ENCODE measurements around the gene FAM200C. TPM values are rescaled to one million over a fixed set of nuclear protein-coding genes. Genes with fewer than 3 reads are reported as not detected.
A peak's percentile ranks its signal among the peaks of the same experiment; 100 is the strongest.

Gene FAM200C
- total RNA-seq, 4 donors from 2014 or later, result 0.51 to 1.1 (median 0.86) TPM

- H3K27ac ChIP-seq, result no peak overlapping the region
- H3K27me3 ChIP-seq, result no peaks in the 10 kb centered on the region
- in situ Hi-C loops (cut with MboI; ENCODE audit: low sequenced_read_pairs in 4 of 4), result no loop called here
- TF ChIP-seq POLR2A (IDR thresholded peaks at IDR 0.05) (no peak), CTCF (IDR thresholded peaks at IDR 0.05 in 4 of 5, conservative IDR thresholded peaks at IDR 0.05 in 1 of 5) (no peak)
- DNase-seq (no peak), ATAC-seq (no peak)
- H3K36me3 ChIP-seq, result no peaks in the 10 kb centered on the region
- no peak overlapping the region for H3K4me3 ChIP-seq
- intact Hi-C loops (cut with DNase I; ENCODE audit: low total_unique reads), result no loop called here
- no peaks in the 10 kb centered on the region for H3K4me1 ChIP-seq
- H3K9me3 ChIP-seq, result no peaks in the 10 kb centered on the region
Observed at GRCh38 chr5:160376416-160376815, 23.4 kb downstream of the FAM200C start.

GRCh38 chr5:160375701-160376100 is 24.2 kb downstream of the FAM200C start:
- no peaks in the 10 kb centered on the region for H3K27me3 ChIP-seq
- intact Hi-C loops (cut with DNase I; ENCODE audit: low total_unique reads) (no loop called here), in situ Hi-C loops (cut with MboI; ENCODE audit: low sequenced_read_pairs in 4 of 4) (no loop called here)
- peaks cover 0 to 2% of the 10 kb centered on the region in 2 donors for H3K4me1 ChIP-seq
- no peak for DNase-seq
- no peak overlapping the region for H3K27ac ChIP-seq
- no peaks in the 10 kb centered on the region for H3K9me3 ChIP-seq
- no peak for TF ChIP-seq CTCF (IDR thresholded peaks at IDR 0.05 in 4 of 5, conservative IDR thresholded peaks at IDR 0.05 in 1 of 5)
- no peak for TF ChIP-seq POLR2A (IDR thresholded peaks at IDR 0.05)
- no peak overlapping the region for H3K4me3 ChIP-seq
- ATAC-seq, result no peak
- H3K36me3 ChIP-seq, result no peaks in the 10 kb centered on the region

- H3K36me3 ChIP-seq, result no peaks in the 10 kb centered on the region
- H3K4me3 ChIP-seq, result no peak overlapping the region
- H3K9me3 ChIP-seq, result no peaks in the 10 kb centered on the region
- in situ Hi-C loops (cut with MboI; ENCODE audit: low sequenced_read_pairs in 4 of 4) (no loop called here), intact Hi-C loops (cut with DNase I; ENCODE audit: low total_unique reads) (no loop called here)
- ATAC-seq (no peak), DNase-seq (no peak)
- H3K27me3 ChIP-seq, result no peaks in the 10 kb centered on the region
- H3K27ac ChIP-seq, result no peak overlapping the region
- H3K4me1 ChIP-seq, result peaks cover 0 to 7% of the 10 kb centered on the region in 2 donors
- no peak for TF ChIP-seq CTCF (IDR thresholded peaks at IDR 0.05 in 4 of 5, conservative IDR thresholded peaks at IDR 0.05 in 1 of 5)
- TF ChIP-seq POLR2A (IDR thresholded peaks at IDR 0.05), result no peak
Observed at GRCh38 chr5:160375166-160375565, 24.7 kb downstream of the FAM200C start.

- H3K9me3 ChIP-seq, result no peaks in the 10 kb centered on the region
- H3K27me3 ChIP-seq, result no peaks in the 10 kb centered on the region
- no peak overlapping the region for H3K4me3 ChIP-seq
- H3K4me1 ChIP-seq, result peaks cover 0 to 9% of the 10 kb centered on the region in 2 donors
- in situ Hi-C loops (cut with MboI; ENCODE audit: low sequenced_read_pairs in 4 of 4), result no loop called here
- ATAC-seq (no peak), DNase-seq (no peak)
- TF ChIP-seq CTCF (IDR thresholded peaks at IDR 0.05 in 4 of 5, conservative IDR thresholded peaks at IDR 0.05 in 1 of 5), result no peak
- no peak overlapping the region for H3K27ac ChIP-seq
- H3K36me3 ChIP-seq, result no peaks in the 10 kb centered on the region
- intact Hi-C loops (cut with DNase I; ENCODE audit: low total_unique reads), result no loop called here
Observed at GRCh38 chr5:160371294-160371693, 28.6 kb downstream of the FAM200C start.

- no peak for DNase-seq
- no peak for ATAC-seq
- Histone ChIP-seq H3K27me3 (no peaks in the 10 kb centered on the region), H3K4me3 (peak overlapping the region; percentile 62 to 67 (median 62)), H3K36me3 (no peaks in the 10 kb centered on the region), H3K27ac (no peak overlapping the region), H3K4me1 (peaks cover 0 to 9% of the 10 kb centered on the region in 2 donors), H3K9me3 (no peaks in the 10 kb centered on the region)
- in situ Hi-C loops (cut with MboI; ENCODE audit: low sequenced_read_pairs in 4 of 4) (no loop called here), intact Hi-C loops (cut with DNase I; ENCODE audit: low total_unique reads) (no loop called here)
- TF ChIP-seq POLR2A (IDR thresholded peaks at IDR 0.05) (no peak), CTCF (IDR thresholded peaks at IDR 0.05 in 4 of 5, conservative IDR thresholded peaks at IDR 0.05 in 1 of 5) (no peak)
Observed at GRCh38 chr5:160370713-160371034, 29.2 kb downstream of the FAM200C start.

Measured in gastrocnemius medialis (tissue), 4 donors.